GM23338 (cell line): Measurements from ENCODE around the gene ARFGEF2. TPM values are rescaled to one million over a fixed set of nuclear protein-coding genes. Genes with fewer than 3 reads are reported as not detected.

Experiments
- ATAC-seq: fragments of 200-7000 bp; cut with Tn5 transposase; 3 replicates; pipeline ENCODE4 v1.9.1; 2020
- DNase-seq: peaks from one replicate; pipeline ENCODE4 v3.0.0-alpha.2; 2015; ENCODE audit warnings: low spot score
- H2AFZ ChIP-seq: fragments of 200-600 bp; sonication (generic); 2 replicates; pipeline ENCODE4 v1.8.0; 2016; ENCODE audit warnings: antibody characterized with exemption, mild to moderate bottlenecking, moderate library complexity
- H3F3A ChIP-seq: fragments of 200-600 bp; sonication (generic); replicated peaks from 2 replicates; pipeline ENCODE4 v1.8.0; 2017; ENCODE audit warnings: antibody characterized with exemption, mixed run types, low read depth
- H3K27ac ChIP-seq: fragments of 200-600 bp; sonication (generic); 2 replicates; pipeline ENCODE4 v1.6.1; 2016; ENCODE audit warnings: low read depth
- H3K27me3 ChIP-seq: fragments of 200-600 bp; sonication (generic); 2 replicates; pipeline ENCODE4 v1.8.0; 2016; ENCODE audit warnings: mild to moderate bottlenecking, mixed run types, moderate library complexity; ENCODE audit not compliant: insufficient read depth
- H3K36me3 ChIP-seq: fragments of 200-600 bp; sonication (generic); 2 replicates; pipeline ENCODE4 v1.8.0; 2016; ENCODE audit warnings: mild to moderate bottlenecking; ENCODE audit not compliant: insufficient read depth
- H3K4me1 ChIP-seq: fragments of 200-600 bp; sonication (generic); 2 replicates; pipeline ENCODE4 v1.8.0; 2016; ENCODE audit warnings: mild to moderate bottlenecking, moderate library complexity; ENCODE audit not compliant: insufficient read depth
- H3K4me2 ChIP-seq: fragments of 200-600 bp; sonication (generic); 2 replicates; pipeline ENCODE4 v1.7.1; 2017; ENCODE audit warnings: mixed run types
- H3K4me3 ChIP-seq: fragments of 200-600 bp; sonication (generic); 2 replicates; pipeline ENCODE4 v1.6.1; 2016; ENCODE audit warnings: mixed run types
- H3K79me2 ChIP-seq: fragments of 200-600 bp; sonication (generic); replicated peaks from 2 replicates; pipeline ENCODE4 v1.8.0; 2017; ENCODE audit warnings: mild to moderate bottlenecking; ENCODE audit not compliant: insufficient read depth
- H3K9me2 ChIP-seq: fragments of 200-600 bp; sonication (generic); 2 replicates; pipeline ENCODE4 v1.8.0; 2017; ENCODE audit not compliant: insufficient read depth
- H4K20me1 ChIP-seq: fragments of 200-600 bp; sonication (generic); replicated peaks from 2 replicates; pipeline ENCODE4 v1.8.0; 2017; ENCODE audit warnings: mild to moderate bottlenecking; ENCODE audit not compliant: insufficient read depth
- H3K27ac Mint-ChIP-seq: 2 replicates; pipeline ENCODE4 v1.8.0; 2020; ENCODE audit warnings: inconsistent platforms, mild to moderate bottlenecking, moderate library complexity, mixed read lengths
- H3K27me3 Mint-ChIP-seq: 3 replicates; pipeline ENCODE4 v1.8.0; 2022; ENCODE audit warnings: low read depth, mild to moderate bottlenecking, moderate library complexity, mixed read lengths, inconsistent platforms; ENCODE audit not compliant: insufficient read depth, poor library complexity
- H3K36me3 Mint-ChIP-seq: 3 replicates; pipeline ENCODE4 v1.8.0; 2021; ENCODE audit warnings: low read depth, mild to moderate bottlenecking, inconsistent platforms, moderate library complexity, mixed read lengths
- H3K4me1 Mint-ChIP-seq: 3 replicates; pipeline ENCODE4 v1.8.0; 2020; ENCODE audit warnings: mild to moderate bottlenecking, inconsistent platforms, mixed read lengths
- H3K4me3 Mint-ChIP-seq: 3 replicates; pipeline ENCODE4 v1.8.0; 2021; ENCODE audit warnings: moderate library complexity, mild to moderate bottlenecking, inconsistent platforms, mixed read lengths
- H3K9me3 Mint-ChIP-seq: 3 replicates; pipeline ENCODE4 v1.8.0; 2020; ENCODE audit warnings: moderate library complexity, mild to moderate bottlenecking, inconsistent platforms, mixed read lengths
- CREB1 ChIP-seq: fragments of 250-450 bp; sonication (Bioruptor Pico); IDR thresholded peaks from 2 replicates; pipeline ENCODE4 v1.5.0; 2020; ENCODE audit warnings: low read depth, mild to moderate bottlenecking, moderate library complexity
- EZH2 ChIP-seq: fragments of 200-600 bp; sonication (generic); IDR thresholded peaks from one replicate; pipeline ENCODE4 v1.8.0; 2017; ENCODE audit warnings: antibody characterized with exemption, mild to moderate bottlenecking, low read depth; ENCODE audit not compliant: unreplicated experiment
- EZH2phosphoT487 ChIP-seq: fragments of 200-600 bp; sonication (generic); IDR thresholded peaks from one replicate; pipeline ENCODE4 v1.8.1; 2018; ENCODE audit warnings: antibody characterized with exemption; ENCODE audit not compliant: unreplicated experiment
- JUNB ChIP-seq: IDR thresholded peaks from one replicate; pipeline ENCODE4 v1.6.1; 2016; ENCODE audit warnings: antibody characterized with exemption; ENCODE audit not compliant: unreplicated experiment
- NANOG ChIP-seq: IDR thresholded peaks from 2 replicates; pipeline ENCODE4 v1.6.1; 2016; ENCODE audit warnings: antibody characterized with exemption, borderline replicate concordance
- POLR2AphosphoS5 ChIP-seq: IDR thresholded peaks from 2 replicates; pipeline ENCODE4 v1.6.1; 2016; ENCODE audit warnings: antibody characterized with exemption, low read depth
- STAT1 ChIP-seq: IDR thresholded peaks from one replicate; pipeline ENCODE4 v1.6.1; 2016; ENCODE audit warnings: antibody characterized with exemption; ENCODE audit not compliant: unreplicated experiment
- ZNF114 ChIP-seq: fragments of 250-450 bp; sonication (Bioruptor Pico); IDR thresholded peaks from 2 replicates; pipeline ENCODE4 v1.5.0; 2020; ENCODE audit warnings: mild to moderate bottlenecking, moderate library complexity
- ZNF331 ChIP-seq: fragments of 250-450 bp; sonication (Bioruptor Pico); IDR thresholded peaks from 2 replicates; pipeline ENCODE4 v1.5.0; 2020; ENCODE audit warnings: low read depth, mild to moderate bottlenecking, moderate library complexity
- polyA plus RNA-seq: library from polyadenylated mRNA; unstranded; fragments of >200 nt; fragmentation: Nextera tagmentation; extraction: Ambion mirVana; gene quantifications from 2 replicates; pipeline ENCODE4 v1.2.1, GENCODE V29; 2016
- total RNA-seq: library from RNA; depleted of rRNA; stranded (reverse); fragments of >200 nt; shearing (Covaris generic); gene quantifications from 2 replicates; pipeline ENCODE4 v1.2.3, GENCODE V29; 2014
- TF ChIP-seq, protein P1 (sequence below): IDR thresholded peaks from one replicate; pipeline ENCODE4 v1.6.1; 2018; ENCODE audit warnings: antibody characterized with exemption; ENCODE audit not compliant: unreplicated experiment
- TF ChIP-seq, protein P2 (sequence below), 2 experiments: fragments of 200-600 bp in 1 of 2; sonication (generic) in 1 of 2; conservative IDR thresholded peaks; 2 replicates each; pipeline versions ENCODE4 v1.5.1 to v1.6.1; 2016 to 2017; ENCODE audit warnings: antibody characterized with exemption in 2 of 2, low read depth in 2 of 2, mild to moderate bottlenecking in 2 of 2, moderate library complexity in 1 of 2
- TF ChIP-seq, protein P3 (sequence below): fragments of 250-450 bp; sonication (Bioruptor Pico); IDR thresholded peaks from 2 replicates; pipeline ENCODE4 v1.5.0; 2020; ENCODE audit warnings: mild to moderate bottlenecking, moderate library complexity
- TF ChIP-seq, protein P4 (sequence below): IDR thresholded peaks from 2 replicates; pipeline ENCODE4 v1.6.1; 2016; ENCODE audit warnings: antibody characterized with exemption

The ARFGEF2 gene
- total and polyA plus RNA-seq, 2 experiments from 2014 or later, result 7.2 to 25.5 TPM

DNA sequence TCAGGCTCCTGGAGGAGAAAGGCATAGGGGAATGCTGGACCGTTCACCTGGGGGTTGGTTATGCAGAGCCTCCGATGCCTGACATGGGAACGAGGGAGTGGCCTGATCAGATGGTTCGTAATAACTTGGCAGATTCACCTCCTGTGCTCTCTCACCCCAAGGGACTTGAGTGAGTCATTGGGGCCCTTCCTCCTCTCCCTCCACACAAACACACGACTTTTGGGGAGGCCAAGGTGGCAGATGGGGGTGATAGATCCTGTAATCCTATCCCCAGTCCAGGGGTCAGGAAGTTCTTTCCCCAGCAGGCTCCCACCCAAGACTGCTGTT is 45.6 kb upstream of the ARFGEF2 start:
- Mint-ChIP-seq H3K27me3 (peaks cover 3% of the 10 kb centered on the region), H3K36me3 (no peaks in the 10 kb centered on the region)
- ATAC-seq, result no peak

More for the DNA sequence above, 45.6 kb upstream of the ARFGEF2 start:
- Mint-ChIP-seq H3K27ac (no peak overlapping the region), H3K9me3 (no peaks in the 10 kb centered on the region), H3K4me1 (peaks cover 2% of the 10 kb centered on the region; the same call in 1 of the 3 replicates), H3K4me3 (no peak overlapping the region)
- Histone ChIP-seq H3K4me3 (no peak overlapping the region), H3K27me3 (no peaks in the 10 kb centered on the region), H3K9me2 (no peaks in the 10 kb centered on the region), H3K79me2 (no peaks in the 10 kb centered on the region), H3K4me1 (no peaks in the 10 kb centered on the region), H3K36me3 (no peaks in the 10 kb centered on the region), H2AFZ (no peak overlapping the region; the same call in 1 of the 2 replicates), H3F3A (no peaks in the 10 kb centered on the region), H3K4me2 (no peak overlapping the region), H3K27ac (no peak overlapping the region), H4K20me1 (no peaks in the 10 kb centered on the region)
- no peak for DNase-seq
- no peak for TF ChIP-seq ZNF114 (CRISPR knock-in tag)
- TF ChIP-seq JUNB, result no peak
- TF ChIP-seq, protein P1, sequence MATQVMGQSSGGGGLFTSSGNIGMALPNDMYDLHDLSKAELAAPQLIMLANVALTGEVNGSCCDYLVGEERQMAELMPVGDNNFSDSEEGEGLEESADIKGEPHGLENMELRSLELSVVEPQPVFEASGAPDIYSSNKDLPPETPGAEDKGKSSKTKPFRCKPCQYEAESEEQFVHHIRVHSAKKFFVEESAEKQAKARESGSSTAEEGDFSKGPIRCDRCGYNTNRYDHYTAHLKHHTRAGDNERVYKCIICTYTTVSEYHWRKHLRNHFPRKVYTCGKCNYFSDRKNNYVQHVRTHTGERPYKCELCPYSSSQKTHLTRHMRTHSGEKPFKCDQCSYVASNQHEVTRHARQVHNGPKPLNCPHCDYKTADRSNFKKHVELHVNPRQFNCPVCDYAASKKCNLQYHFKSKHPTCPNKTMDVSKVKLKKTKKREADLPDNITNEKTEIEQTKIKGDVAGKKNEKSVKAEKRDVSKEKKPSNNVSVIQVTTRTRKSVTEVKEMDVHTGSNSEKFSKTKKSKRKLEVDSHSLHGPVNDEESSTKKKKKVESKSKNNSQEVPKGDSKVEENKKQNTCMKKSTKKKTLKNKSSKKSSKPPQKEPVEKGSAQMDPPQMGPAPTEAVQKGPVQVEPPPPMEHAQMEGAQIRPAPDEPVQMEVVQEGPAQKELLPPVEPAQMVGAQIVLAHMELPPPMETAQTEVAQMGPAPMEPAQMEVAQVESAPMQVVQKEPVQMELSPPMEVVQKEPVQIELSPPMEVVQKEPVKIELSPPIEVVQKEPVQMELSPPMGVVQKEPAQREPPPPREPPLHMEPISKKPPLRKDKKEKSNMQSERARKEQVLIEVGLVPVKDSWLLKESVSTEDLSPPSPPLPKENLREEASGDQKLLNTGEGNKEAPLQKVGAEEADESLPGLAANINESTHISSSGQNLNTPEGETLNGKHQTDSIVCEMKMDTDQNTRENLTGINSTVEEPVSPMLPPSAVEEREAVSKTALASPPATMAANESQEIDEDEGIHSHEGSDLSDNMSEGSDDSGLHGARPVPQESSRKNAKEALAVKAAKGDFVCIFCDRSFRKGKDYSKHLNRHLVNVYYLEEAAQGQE, result no peak
- no peak for TF ChIP-seq POLR2AphosphoS5
- TF ChIP-seq, protein P2, sequence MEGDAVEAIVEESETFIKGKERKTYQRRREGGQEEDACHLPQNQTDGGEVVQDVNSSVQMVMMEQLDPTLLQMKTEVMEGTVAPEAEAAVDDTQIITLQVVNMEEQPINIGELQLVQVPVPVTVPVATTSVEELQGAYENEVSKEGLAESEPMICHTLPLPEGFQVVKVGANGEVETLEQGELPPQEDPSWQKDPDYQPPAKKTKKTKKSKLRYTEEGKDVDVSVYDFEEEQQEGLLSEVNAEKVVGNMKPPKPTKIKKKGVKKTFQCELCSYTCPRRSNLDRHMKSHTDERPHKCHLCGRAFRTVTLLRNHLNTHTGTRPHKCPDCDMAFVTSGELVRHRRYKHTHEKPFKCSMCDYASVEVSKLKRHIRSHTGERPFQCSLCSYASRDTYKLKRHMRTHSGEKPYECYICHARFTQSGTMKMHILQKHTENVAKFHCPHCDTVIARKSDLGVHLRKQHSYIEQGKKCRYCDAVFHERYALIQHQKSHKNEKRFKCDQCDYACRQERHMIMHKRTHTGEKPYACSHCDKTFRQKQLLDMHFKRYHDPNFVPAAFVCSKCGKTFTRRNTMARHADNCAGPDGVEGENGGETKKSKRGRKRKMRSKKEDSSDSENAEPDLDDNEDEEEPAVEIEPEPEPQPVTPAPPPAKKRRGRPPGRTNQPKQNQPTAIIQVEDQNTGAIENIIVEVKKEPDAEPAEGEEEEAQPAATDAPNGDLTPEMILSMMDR (conservative IDR thresholded peaks at IDR 0.05; ENCODE audit: low read depth in 2 of 2), result no peak
- no peak for TF ChIP-seq EZH2phosphoT487
- no peak for TF ChIP-seq ZNF331 (CRISPR knock-in tag)
- TF ChIP-seq EZH2, result no peak
- TF ChIP-seq STAT1, result no peak
- TF ChIP-seq, protein P3, sequence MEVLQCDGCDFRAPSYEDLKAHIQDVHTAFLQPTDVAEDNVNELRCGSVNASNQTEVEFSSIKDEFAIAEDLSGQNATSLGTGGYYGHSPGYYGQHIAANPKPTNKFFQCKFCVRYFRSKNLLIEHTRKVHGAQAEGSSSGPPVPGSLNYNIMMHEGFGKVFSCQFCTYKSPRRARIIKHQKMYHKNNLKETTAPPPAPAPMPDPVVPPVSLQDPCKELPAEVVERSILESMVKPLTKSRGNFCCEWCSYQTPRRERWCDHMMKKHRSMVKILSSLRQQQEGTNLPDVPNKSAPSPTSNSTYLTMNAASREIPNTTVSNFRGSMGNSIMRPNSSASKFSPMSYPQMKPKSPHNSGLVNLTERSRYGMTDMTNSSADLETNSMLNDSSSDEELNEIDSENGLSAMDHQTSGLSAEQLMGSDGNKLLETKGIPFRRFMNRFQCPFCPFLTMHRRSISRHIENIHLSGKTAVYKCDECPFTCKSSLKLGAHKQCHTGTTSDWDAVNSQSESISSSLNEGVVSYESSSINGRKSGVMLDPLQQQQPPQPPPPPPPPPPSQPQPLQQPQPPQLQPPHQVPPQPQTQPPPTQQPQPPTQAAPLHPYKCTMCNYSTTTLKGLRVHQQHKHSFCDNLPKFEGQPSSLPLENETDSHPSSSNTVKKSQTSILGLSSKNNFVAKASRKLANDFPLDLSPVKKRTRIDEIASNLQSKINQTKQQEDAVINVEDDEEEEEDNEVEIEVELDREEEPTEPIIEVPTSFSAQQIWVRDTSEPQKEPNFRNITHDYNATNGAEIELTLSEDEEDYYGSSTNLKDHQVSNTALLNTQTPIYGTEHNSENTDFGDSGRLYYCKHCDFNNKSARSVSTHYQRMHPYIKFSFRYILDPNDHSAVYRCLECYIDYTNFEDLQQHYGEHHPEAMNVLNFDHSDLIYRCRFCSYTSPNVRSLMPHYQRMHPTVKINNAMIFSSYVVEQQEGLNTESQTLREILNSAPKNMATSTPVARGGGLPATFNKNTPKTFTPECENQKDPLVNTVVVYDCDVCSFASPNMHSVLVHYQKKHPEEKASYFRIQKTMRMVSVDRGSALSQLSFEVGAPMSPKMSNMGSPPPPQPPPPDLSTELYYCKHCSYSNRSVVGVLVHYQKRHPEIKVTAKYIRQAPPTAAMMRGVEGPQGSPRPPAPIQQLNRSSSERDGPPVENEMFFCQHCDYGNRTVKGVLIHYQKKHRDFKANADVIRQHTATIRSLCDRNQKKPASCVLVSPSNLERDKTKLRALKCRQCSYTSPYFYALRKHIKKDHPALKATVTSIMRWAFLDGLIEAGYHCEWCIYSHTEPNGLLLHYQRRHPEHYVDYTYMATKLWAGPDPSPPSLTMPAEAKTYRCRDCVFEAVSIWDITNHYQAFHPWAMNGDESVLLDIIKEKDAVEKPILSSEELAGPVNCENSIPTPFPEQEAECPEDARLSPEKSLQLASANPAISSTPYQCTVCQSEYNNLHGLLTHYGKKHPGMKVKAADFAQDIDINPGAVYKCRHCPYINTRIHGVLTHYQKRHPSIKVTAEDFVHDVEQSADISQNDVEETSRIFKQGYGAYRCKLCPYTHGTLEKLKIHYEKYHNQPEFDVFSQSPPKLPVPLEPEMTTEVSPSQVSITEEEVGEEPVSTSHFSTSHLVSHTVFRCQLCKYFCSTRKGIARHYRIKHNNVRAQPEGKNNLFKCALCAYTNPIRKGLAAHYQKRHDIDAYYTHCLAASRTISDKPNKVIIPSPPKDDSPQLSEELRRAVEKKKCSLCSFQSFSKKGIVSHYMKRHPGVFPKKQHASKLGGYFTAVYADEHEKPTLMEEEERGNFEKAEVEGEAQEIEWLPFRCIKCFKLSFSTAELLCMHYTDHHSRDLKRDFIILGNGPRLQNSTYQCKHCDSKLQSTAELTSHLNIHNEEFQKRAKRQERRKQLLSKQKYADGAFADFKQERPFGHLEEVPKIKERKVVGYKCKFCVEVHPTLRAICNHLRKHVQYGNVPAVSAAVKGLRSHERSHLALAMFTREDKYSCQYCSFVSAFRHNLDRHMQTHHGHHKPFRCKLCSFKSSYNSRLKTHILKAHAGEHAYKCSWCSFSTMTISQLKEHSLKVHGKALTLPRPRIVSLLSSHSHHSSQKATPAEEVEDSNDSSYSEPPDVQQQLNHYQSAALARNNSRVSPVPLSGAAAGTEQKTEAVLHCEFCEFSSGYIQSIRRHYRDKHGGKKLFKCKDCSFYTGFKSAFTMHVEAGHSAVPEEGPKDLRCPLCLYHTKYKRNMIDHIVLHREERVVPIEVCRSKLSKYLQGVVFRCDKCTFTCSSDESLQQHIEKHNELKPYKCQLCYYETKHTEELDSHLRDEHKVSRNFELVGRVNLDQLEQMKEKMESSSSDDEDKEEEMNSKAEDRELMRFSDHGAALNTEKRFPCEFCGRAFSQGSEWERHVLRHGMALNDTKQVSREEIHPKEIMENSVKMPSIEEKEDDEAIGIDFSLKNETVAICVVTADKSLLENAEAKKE (CRISPR knock-in tag), result no peak
- TF ChIP-seq NANOG, result no peak
- TF ChIP-seq CREB1 (CRISPR knock-in tag), result no peak
- TF ChIP-seq, protein P4, sequence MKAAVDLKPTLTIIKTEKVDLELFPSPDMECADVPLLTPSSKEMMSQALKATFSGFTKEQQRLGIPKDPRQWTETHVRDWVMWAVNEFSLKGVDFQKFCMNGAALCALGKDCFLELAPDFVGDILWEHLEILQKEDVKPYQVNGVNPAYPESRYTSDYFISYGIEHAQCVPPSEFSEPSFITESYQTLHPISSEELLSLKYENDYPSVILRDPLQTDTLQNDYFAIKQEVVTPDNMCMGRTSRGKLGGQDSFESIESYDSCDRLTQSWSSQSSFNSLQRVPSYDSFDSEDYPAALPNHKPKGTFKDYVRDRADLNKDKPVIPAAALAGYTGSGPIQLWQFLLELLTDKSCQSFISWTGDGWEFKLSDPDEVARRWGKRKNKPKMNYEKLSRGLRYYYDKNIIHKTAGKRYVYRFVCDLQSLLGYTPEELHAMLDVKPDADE, result no peak
